Stimulated activated naive CD8-positive, alpha-beta T cell treated with anti-CD3 and anti-CD28 coated beads, Interleukin-15, Interleukin-2, amounts not matched to agents 100 U/mL and 50 U/mL, for 24 hours (primary cell): ENCODE measurements around the gene PAH.

Experiments used
- ATAC-seq: fragments of 150-1000 bp; cut with Tn5 transposase; one replicate; pipeline ENCODE4 v1.10.0; 2021
- DNase-seq: peaks from one replicate; pipeline ENCODE4 v3.0.0; 2021

PAH gene

GRCh38 chr12:102917026-102917787, at the start of gene PAH:
TSS of gene PAH (minus strand) at chr12:102917244. CDS start at chr12:102917130, 114 bp downstream.
- DNase-seq (peak; percentile 19), ATAC-seq (no peak)

- no peak for ATAC-seq
- no peak for DNase-seq
These were observed 49.3 kb upstream of the PAH start for GRCh38 chr12:102966200-102966863.

- ATAC-seq (no peak), DNase-seq (no peak)
These were observed 48.5 kb upstream of the PAH start for GRCh38 chr12:102965281-102966155.

GRCh38 chr12:102964872-102965271, 47.8 kb upstream of the PAH start:
- ATAC-seq, result no peak
- DNase-seq, result no peak

- DNase-seq, result no peak
- no peak for ATAC-seq
These were observed 46.8 kb upstream of the PAH start for GRCh38 chr12:102963796-102964195.

- ATAC-seq (no peak), DNase-seq (no peak)
These were observed 45.9 kb upstream of the PAH start for GRCh38 chr12:102962986-102963385.

- no peak for DNase-seq
- no peak for ATAC-seq
These were observed 45.5 kb upstream of the PAH start for GRCh38 chr12:102962532-102962931.

GRCh38 chr12:102961466-102961855, 44.4 kb upstream of the PAH start:
- ATAC-seq (no peak), DNase-seq (no peak)

GRCh38 chr12:102960766-102961465, 43.9 kb upstream of the PAH start:
- ATAC-seq, result no peak

GRCh38 chr12:102959391-102959790, 42.3 kb upstream of the PAH start:
- DNase-seq (no peak), ATAC-seq (no peak)

More at GRCh38 chr12:102960766-102961465, 43.9 kb upstream of the PAH start:
- no peak for DNase-seq

- ATAC-seq (no peak), DNase-seq (no peak)
These were observed 41.8 kb upstream of the PAH start for GRCh38 chr12:102958830-102959176.

GRCh38 chr12:102958073-102958829, 41.2 kb upstream of the PAH start:
- ATAC-seq (no peak), DNase-seq (peak; percentile 22)

GRCh38 chr12:102957339-102958050, 40.5 kb upstream of the PAH start, which contains the start of gene ASCL1:
TSS of gene ASCL1 (plus strand) at chr12:102957674. CDS start at chr12:102958245, 571 bp downstream.
- ATAC-seq (no peak), DNase-seq (no peak)

GRCh38 chr12:102956738-102957327, 39.8 kb upstream of the PAH start:
- DNase-seq (no peak), ATAC-seq (no peak)

GRCh38 chr12:102955926-102956737, 39.1 kb upstream of the PAH start:
- no peak for DNase-seq
- ATAC-seq, result no peak

GRCh38 chr12:102954134-102954533, 37.1 kb upstream of the PAH start:
- peak; percentile 71 for ATAC-seq

GRCh38 chr12:102953221-102953620, 36.2 kb upstream of the PAH start:
- ATAC-seq (no peak), DNase-seq (no peak)

More at GRCh38 chr12:102954134-102954533, 37.1 kb upstream of the PAH start:
- DNase-seq, result no peak

GRCh38 chr12:102951841-102952240, 34.8 kb upstream of the PAH start:
- no peak for DNase-seq
- no peak for ATAC-seq

- ATAC-seq (no peak), DNase-seq (no peak)
These were observed 34.0 kb upstream of the PAH start for GRCh38 chr12:102950950-102951619.
